Gastroesophageal sphincter (tissue), 4 donors: ENCODE results near the gene IRF8. TPM values are rescaled to one million over a fixed set of nuclear protein-coding genes. Genes with fewer than 3 reads are reported as not detected.
A peak's percentile ranks its signal among the peaks of the same experiment; 100 is the strongest.
"Not testable (repeated sequence)": the region's sequence is repeated elsewhere in the genome, so short reads cannot be mapped to it uniquely, and the experiment has no call there.

Experiments
- ATAC-seq: fragments of 150-250 bp; one replicate; pipeline ENCODE4 v1.9.1; 2016; ENCODE audit warnings: mild to moderate bottlenecking, moderate library complexity
- H3K27ac ChIP-seq, 4 donors: fragments of 200-600 bp; sonication (generic) in 3 of 4; 1 replicate in 3 of 4; 2 replicates in 1 of 4; pipeline ENCODE4 v1.5.1; 2016 to 2019
- H3K27me3 ChIP-seq: fragments of 200-600 bp; sonication (generic); one replicate; pipeline ENCODE4 v1.5.1; 2019
- H3K36me3 ChIP-seq, 2 donors: fragments of 200-600 bp; sonication (generic); one replicate each; pipeline ENCODE4 v1.5.1; 2019; ENCODE audit warnings: control low read depth in 1 of 2
- H3K4me1 ChIP-seq, 3 donors: fragments of 200-600 bp; sonication (generic); 1 replicate in 2 of 3; 2 replicates in 1 of 3; pipeline ENCODE4 v1.5.1; 2016 to 2019; ENCODE audit warnings: control low read depth in 2 of 3
- H3K4me3 ChIP-seq, 2 donors: fragments of 200-600 bp; sonication (generic); one replicate each; pipeline ENCODE4 v1.5.1; 2019; ENCODE audit warnings: mild to moderate bottlenecking in 1 of 2, moderate library complexity in 1 of 2
- H3K9me3 ChIP-seq, 3 donors: fragments of 200-600 bp; sonication (generic); one replicate each; pipeline ENCODE4 v1.5.1; 2017 to 2019; ENCODE audit warnings: control low read depth in 2 of 3
- CTCF ChIP-seq, 4 experiments: fragments of 200-600 bp in 2 of 4; fragments of 450-650 bp in 2 of 4; sonication (generic) in 1 of 4; IDR thresholded peaks; one replicate each; pipeline ENCODE4 v1.5.1; 2017 to 2019; ENCODE audit warnings: antibody characterized with exemption in 4 of 4, mild to moderate bottlenecking in 2 of 4, moderate library complexity in 2 of 4
- EP300 ChIP-seq: sonication (generic); formaldehyde crosslinking; IDR thresholded peaks from one replicate; pipeline ENCODE4 v1.6.1; 2017; ENCODE audit warnings: antibody characterized with exemption, mild to moderate bottlenecking
- POLR2A ChIP-seq, 2 donors: fragments of 450-650 bp; IDR thresholded peaks; one replicate each; pipeline ENCODE4 v1.6.1; 2017; ENCODE audit warnings: antibody characterized with exemption in 2 of 2, mild to moderate bottlenecking in 2 of 2, moderate library complexity in 1 of 2
- POLR2AphosphoS5 ChIP-seq: sonication (generic); formaldehyde crosslinking; IDR thresholded peaks from one replicate; pipeline ENCODE4 v1.6.1; 2017; ENCODE audit warnings: antibody characterized with exemption
- WGBS, 2 donors: methylation state at CpG; one replicate each; pipeline ENCODE4 v1.1.5; 2018; ENCODE audit warnings: low coverage in 1 of 2; 5-methylcytosine and 5-hydroxymethylcytosine counted together
- total RNA-seq, 4 donors: library from RNA; depleted of rRNA; stranded (reverse); fragments of >200 nt; gene quantifications; one replicate each; pipeline ENCODE4 v1.1.0, GENCODE V29; 2016

IRF8 gene
- total RNA-seq, 4 donors from 2014 or later, result 2.4 to 13.8 (median 9.0) TPM

DNA sequence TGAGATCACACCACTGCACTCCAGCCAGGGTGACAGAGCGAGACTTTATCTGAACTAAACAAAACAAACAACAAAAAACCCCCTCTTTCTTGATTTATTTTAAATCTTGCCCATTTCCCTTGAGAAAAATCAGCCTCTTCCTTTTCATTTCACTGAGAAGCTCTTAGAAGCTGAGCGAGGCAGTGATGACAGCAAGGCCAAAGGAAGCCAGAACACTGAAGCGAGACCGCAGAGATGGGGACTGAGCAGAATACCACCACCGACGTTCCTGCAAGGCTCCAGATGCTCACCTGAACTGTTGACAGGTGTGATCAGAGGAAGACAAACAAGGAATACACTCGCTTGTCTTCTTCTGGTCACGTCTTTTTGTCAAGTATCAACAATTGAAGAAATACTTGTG lies 30.5 kb upstream of the IRF8 start:
- ATAC-seq, result no peak
- Histone ChIP-seq H3K4me1 (peaks cover 0 to 18% (median 0%) of the 10 kb centered on the region in 3 donors), H3K27ac (no peak overlapping the region), H3K27me3 (no peaks in the 10 kb centered on the region), H3K9me3 (no peaks in the 10 kb centered on the region), H3K4me3 (no peak overlapping the region), H3K36me3 (no peaks in the 10 kb centered on the region)
- TF ChIP-seq EP300 (no peak), POLR2AphosphoS5 (no peak)
- 86 to 87% methylated on average over 6 of the region's 8 CpGs for WGBS, 2 donors

- TF ChIP-seq CTCF (IDR thresholded peaks at IDR 0.05) (no peak), EP300 (no peak)
- Histone ChIP-seq H3K36me3 (no peaks in the 10 kb centered on the region), H3K4me1 (peaks cover 0 to 21% (median 0%) of the 10 kb centered on the region in 3 donors), H3K27me3 (no peaks in the 10 kb centered on the region), H3K4me3 (no peak overlapping the region), H3K9me3 (no peaks in the 10 kb centered on the region), H3K27ac (no peak overlapping the region)
- no peak for ATAC-seq
Measured at GRCh38 chr16:85869206-85869605, 29.8 kb upstream of the IRF8 start.

DNA sequence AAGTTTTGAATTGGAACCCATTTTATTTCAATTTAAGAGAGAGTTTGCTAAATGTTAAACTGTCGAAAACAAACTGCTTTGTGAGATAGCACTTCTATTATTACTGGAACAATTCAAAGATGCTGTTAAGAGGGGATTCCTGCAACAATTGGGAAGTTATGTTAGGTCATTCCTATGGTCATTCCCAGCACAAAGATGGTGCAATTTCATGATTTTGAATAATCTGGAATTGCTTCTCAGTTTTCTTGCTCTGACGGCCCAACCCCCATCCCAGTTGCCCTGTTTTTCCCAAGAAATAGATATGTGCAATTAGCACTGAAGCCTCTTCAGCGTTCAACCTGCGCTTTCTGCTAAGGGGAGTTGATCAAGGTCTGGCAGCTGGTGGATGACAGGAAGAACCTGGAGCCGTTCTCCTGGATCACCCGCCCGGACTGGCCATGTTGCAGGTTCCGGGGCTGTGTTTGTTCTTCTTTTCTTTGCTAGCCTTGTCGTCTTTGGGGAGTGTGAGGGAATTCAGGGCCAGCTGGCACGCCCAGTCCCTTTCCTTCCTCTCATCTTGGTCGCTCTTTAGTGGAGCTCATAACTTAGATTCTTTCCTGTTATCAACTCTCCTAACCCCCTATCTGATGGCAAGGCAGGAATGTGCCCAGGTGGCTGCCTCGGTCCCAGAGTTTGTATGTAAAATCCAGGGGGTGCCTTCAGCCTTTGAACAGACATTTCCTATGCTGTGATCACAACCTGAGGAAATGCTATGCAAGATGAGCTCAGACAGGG lies 29.0 kb upstream of the IRF8 start:
- TF ChIP-seq EP300 (no peak), POLR2A (IDR thresholded peaks at IDR 0.05) (no peak), CTCF (IDR thresholded peaks at IDR 0.05) (no peak), POLR2AphosphoS5 (no peak)

GRCh38 chr16:85871756-85872155 lies 27.2 kb upstream of the IRF8 start:
- ATAC-seq, result no peak
- no peaks in the 10 kb centered on the region for H3K36me3 ChIP-seq
- no peaks in the 10 kb centered on the region for H3K27me3 ChIP-seq
- H3K4me1 ChIP-seq, result peaks cover 0 to 21% (median 0%) of the 10 kb centered on the region in 3 donors
- no peaks in the 10 kb centered on the region for H3K9me3 ChIP-seq
- no peak overlapping the region for H3K27ac ChIP-seq
- H3K4me3 ChIP-seq, result no peak overlapping the region
- TF ChIP-seq EP300, result no peak
- WGBS, 2 donors, result 69 to 80% methylated on average over 5 to 7 of the region's 7 CpGs

More for the DNA sequence above, 29.0 kb upstream of the IRF8 start:
- Histone ChIP-seq H3K4me3 (no peak overlapping the region), H3K27me3 (no peaks in the 10 kb centered on the region), H3K4me1 (peaks cover 0 to 21% (median 0%) of the 10 kb centered on the region in 3 donors), H3K27ac (peak overlapping the region in 2 of 4 donors; percentile 29 to 40), H3K9me3 (no peaks in the 10 kb centered on the region), H3K36me3 (no peaks in the 10 kb centered on the region)
- 27 to 49% methylated on average over 11 to 12 of the region's 12 CpGs for WGBS, 2 donors
- ATAC-seq, result peak; percentile 43

DNA sequence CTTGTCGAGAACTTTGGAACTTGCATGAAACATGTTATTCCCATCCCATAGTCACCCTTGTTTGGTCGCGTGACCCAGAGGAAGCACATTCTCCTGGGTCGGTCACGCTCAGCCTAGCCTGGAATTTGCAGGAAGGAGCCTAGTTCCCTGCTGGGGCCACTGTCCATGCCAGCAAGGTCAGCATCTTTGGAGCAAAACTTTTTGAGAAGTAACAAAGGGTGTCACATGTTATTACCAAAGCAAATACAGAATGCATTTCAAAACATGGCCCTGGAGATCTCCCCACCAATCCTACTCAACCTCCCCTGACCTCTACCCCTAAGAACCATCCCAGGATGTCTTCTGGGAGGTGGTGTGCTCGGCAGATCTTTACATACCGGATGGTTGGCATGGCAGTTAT lies 26.2 kb upstream of the IRF8 start:
- no peaks in the 10 kb centered on the region for H3K27me3 ChIP-seq
- no peaks in the 10 kb centered on the region for H3K36me3 ChIP-seq
- H3K9me3 ChIP-seq, result no peaks in the 10 kb centered on the region
- peak; percentile 61 for ATAC-seq
- 70% methylated on average over 6 of the region's 7 CpGs; no CpG with 5 or more reads in 1 of the 2 donors for WGBS, 2 donors
- H3K4me1 ChIP-seq, result peaks cover 0 to 21% (median 0%) of the 10 kb centered on the region in 3 donors
- no peak overlapping the region for H3K27ac ChIP-seq
- no peak overlapping the region for H3K4me3 ChIP-seq
- no peak for TF ChIP-seq POLR2AphosphoS5
- no peak for TF ChIP-seq EP300
- no peak for TF ChIP-seq POLR2A (IDR thresholded peaks at IDR 0.05)
- TF ChIP-seq CTCF (IDR thresholded peaks at IDR 0.05), result no peak

DNA sequence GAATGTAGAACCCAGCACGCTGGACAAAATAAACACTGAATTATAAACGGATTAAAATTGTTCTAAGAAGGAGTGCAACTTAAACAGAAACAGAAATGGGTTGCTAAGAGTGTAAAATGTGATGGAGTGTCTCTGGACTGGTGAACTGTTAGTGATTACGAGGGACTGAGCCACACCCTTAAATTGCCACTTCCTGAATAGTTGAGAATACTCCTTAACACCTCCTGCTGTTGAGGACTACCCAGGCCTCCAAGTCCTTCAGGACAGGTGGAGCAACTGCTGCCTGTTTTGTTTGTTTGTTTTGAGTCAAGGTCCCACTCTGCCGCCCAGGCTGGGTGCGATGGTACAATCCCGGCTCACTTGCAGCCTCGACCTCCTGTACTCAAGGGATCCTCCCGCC lies 25.8 kb upstream of the IRF8 start:
- no peak overlapping the region for H3K4me3 ChIP-seq
- no peaks in the 10 kb centered on the region for H3K36me3 ChIP-seq
- no peaks in the 10 kb centered on the region for H3K9me3 ChIP-seq
- TF ChIP-seq POLR2A (IDR thresholded peaks at IDR 0.05) (no peak), POLR2AphosphoS5 (no peak), EP300 (no peak)
- H3K27me3 ChIP-seq, result no peaks in the 10 kb centered on the region
- peaks cover 0 to 21% (median 0%) of the 10 kb centered on the region in 3 donors for H3K4me1 ChIP-seq
- ATAC-seq, result no peak
- peak overlapping the region in 1 of 4 donors; percentile 22 for H3K27ac ChIP-seq
- WGBS, 2 donors, result 10 to 25% methylated on average over 3 of the region's 8 CpGs

GRCh38 chr16:85874031-85874430 lies 24.9 kb upstream of the IRF8 start:
- 86 to 95% methylated on average over 3 to 5 of the region's 5 CpGs for WGBS, 2 donors
- not testable (repeated sequence) for H3K27ac ChIP-seq, H3K27me3 ChIP-seq, H3K4me3 ChIP-seq, ATAC-seq, H3K36me3 ChIP-seq, H3K9me3 ChIP-seq
- H3K4me1 ChIP-seq, result peaks cover 0 to 21% (median 0%) of the 10 kb centered on the region in 3 donors
